Gastrocnemius medialis (tissue), 4 donors: ENCODE measurements around the gene SUCLG2.

Experiments
- CTCF ChIP-seq, 5 experiments: fragments of 450-650 bp in 3 of 5; fragments of 200-600 bp in 2 of 5; sonication (generic) in 2 of 5; IDR thresholded peaks in 4 of 5; conservative IDR thresholded peaks in 1 of 5; 1 replicate in 4 of 5; 2 replicates in 1 of 5; pipeline ENCODE4 v1.5.1; 2016 to 2019; ENCODE audit warnings: antibody characterized with exemption in 5 of 5, mild to moderate bottlenecking in 3 of 5, moderate library complexity in 3 of 5
- POLR2A ChIP-seq, 2 donors: fragments of 450-650 bp; IDR thresholded peaks; one replicate each; pipeline ENCODE4 v1.6.1; 2017; ENCODE audit warnings: antibody characterized with exemption in 2 of 2, mild to moderate bottlenecking in 2 of 2, moderate library complexity in 2 of 2

GRCh38 chr3:67416703-67417102, 237.7 kb downstream of the SUCLG2 start:
- no peak for TF ChIP-seq CTCF (IDR thresholded peaks at IDR 0.05 in 4 of 5, conservative IDR thresholded peaks at IDR 0.05 in 1 of 5)
- TF ChIP-seq POLR2A (IDR thresholded peaks at IDR 0.05), result no peak
